Skeletal muscle cell (primary cell): ENCODE data around the gene SP6.
A peak's percentile ranks its signal among the peaks of the same experiment; 100 is the strongest.

Source experiments
- DNase-seq: peaks from one replicate; pipeline ENCODE4 v3.0.0-alpha.2; 2010; ENCODE audit warnings: low read depth
- H3K4me3 ChIP-seq: 2 replicates; pipeline ENCODE4 v1.5.1; 2011; ENCODE audit warnings: low read depth, mild to moderate bottlenecking, control low read depth, low read length, moderate library complexity

The SP6 gene

DNA sequence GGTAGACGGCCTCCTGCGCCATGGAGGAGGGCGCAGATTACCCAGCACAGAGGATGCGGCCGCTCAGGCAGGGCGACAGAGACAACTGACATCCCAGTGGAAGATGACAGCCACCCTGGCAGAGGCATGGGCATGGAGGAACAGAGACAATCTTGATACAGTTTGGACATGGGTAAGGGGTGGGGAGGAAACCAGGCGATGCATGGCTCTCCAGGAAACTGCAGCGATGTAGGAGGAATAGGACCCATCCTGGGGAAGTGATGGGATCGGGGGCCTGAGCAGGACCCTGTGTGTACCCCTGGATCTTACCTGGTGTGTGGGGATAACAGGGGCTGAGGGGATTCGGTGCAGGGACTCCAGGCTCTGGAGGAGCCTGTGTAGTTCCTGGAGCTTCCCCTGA, 34.0 kb downstream of the SP6 start:
- DNase-seq, result no peak
- H3K4me3 ChIP-seq, result no peak overlapping the region

DNA sequence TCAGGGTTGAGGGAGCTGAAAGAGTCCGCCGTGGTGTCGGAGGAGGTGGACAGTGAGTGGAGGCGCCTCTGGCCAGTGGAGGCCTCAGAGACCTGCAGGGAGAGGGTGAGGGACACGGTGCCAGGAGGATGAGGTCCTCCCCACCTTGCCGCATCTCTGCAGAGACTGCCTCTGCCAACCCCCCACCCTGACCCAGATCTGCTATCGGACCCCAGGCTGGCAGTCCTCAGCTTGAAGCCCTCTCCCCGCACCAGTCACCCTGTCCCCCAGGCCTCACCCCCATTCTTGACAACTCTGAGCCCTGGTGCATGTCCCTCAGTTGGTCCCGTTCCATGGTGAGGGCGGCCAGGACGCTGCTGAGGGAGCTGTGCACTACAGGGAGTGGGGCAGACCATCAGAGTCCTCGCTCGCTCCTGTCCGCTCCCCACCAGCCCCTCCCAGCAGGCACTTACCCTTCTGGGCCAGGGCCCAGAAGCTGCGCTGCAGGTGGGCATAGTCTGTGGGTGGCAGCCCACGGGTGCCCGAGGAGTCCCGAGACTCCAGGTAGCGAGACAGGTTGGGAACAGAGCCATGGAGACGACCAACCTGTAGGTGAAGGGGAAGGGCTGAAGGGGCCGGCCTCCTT, 34.7 kb downstream of the SP6 start:
- H3K4me3 ChIP-seq, result no peak overlapping the region
- no peak for DNase-seq

DNA sequence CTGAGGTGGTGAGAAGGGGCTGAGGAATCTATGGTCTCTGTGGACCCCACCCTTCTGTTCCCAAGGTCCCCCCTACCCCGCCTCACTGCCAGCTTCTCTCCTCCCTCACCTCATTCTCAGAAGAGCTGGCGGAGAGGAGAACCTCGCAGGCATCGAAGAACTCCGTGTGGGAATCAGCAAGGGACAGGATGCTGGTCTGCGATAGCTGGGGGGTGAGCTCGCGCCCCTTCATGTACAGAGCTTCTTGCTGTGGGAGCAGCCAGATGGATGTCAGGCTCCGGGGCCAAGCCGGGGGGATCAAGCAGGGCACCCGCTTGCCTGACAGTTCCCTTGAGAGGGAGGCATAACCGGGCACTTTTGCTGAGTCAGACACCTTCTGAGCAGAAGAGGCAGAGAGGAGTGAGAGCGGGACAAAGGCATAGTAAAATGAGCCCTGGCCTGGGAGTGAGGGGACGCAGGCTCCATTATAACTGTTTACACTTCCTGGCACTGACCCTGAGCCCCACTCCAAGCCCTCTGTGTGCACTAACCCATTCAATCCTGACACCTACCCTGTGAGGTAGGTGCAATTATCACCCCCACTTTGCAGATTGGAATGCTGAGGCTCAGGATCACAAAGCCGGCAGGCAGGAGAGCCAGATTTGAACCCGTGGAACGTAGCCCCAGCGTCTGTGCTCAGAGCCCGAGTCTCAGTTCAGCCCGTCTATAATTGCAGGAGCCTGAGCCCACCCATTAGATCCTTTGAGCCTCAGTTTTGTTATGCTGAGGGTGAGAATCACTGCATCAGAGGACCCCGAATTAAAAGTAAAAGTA, 35.7 kb downstream of the SP6 start:
- H3K4me3 ChIP-seq, result no peak overlapping the region
- DNase-seq, result no peak

- DNase-seq, result no peak
- H3K4me3 ChIP-seq, result no peak overlapping the region
These were observed 37.4 kb downstream of the SP6 start for GRCh38 chr17:47813512-47814031.

DNA sequence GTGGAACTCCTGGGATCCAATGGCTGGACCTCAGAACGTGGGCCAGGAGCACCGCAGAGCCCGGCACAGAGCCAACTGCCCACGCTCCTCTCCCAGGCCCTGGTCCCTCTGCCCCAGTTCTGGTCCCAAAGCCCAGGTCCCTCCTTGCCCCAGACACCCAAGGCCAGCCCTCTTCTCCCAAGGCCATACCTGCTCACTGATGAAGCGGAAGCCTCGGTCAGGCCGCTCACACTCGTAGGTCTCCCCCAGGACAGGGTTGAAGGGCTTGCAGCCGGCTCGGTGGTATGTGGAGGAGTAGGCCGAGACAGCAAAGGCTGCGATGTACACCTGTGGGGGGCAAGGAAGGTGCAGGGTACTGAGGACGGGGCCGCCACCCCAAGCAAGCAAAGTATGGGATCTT, 37.9 kb downstream of the SP6 start:
- no peak overlapping the region for H3K4me3 ChIP-seq
- no peak for DNase-seq

DNA sequence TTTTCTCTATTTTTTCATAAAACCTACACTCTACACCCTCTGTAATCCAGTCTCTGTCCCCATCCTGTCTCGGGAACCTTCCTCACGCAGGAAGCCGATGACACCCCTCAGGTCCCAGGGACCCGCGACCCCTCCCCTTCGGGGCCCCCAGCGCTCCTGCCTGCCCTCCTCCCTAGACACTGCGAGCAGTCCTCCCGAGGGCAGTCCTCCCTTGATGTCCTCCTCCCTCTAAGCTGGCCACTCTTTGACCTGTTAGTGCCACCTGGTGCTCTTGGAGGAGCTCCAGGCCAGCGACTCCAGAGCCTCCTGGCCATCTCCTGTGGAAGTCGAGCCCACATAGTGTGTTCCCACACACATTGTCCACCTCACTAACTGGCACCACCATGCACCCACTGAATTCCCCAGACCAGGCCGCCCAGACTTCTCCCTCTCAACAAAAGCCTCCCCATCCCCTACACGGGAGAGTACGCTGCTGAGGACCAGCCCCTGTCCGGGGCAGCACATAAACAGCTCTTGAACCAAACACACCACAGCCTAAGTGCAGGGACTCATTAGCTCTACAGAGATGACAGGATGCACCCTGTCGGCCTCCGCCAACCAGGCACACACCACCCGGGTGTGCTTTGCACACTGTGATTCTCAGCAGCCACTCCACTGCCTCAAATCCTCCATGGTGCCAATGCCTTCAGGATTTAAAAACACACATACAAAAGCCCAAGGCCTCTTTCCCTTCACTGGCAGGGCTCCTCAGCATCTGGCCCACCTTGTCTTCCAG, 38.6 kb downstream of the SP6 start:
- no peak overlapping the region for H3K4me3 ChIP-seq
- no peak for DNase-seq

DNA sequence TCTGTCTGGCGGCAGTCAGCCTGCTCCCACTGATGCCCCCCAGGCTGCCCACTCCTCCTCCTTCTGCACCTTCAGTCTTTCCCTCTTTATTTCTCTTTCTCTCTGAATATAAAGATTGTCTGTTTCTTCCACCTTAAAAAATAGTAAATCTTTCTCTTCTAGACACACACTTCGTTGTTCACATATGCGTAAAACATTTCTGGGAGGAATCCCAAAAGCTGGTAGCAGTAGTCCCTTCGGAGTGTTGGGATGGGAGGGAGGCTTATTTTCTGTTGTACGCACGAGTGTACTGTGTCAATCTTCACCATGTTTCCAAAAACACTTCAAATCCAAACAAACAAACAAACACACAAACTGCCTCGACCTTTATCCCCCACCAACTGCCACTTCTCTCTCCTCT, 39.3 kb downstream of the SP6 start:
- no peak overlapping the region for H3K4me3 ChIP-seq
- no peak for DNase-seq

GRCh38 chr17:47810901-47811635, 39.9 kb downstream of the SP6 start:
- DNase-seq, result no peak
- no peak overlapping the region for H3K4me3 ChIP-seq

DNA sequence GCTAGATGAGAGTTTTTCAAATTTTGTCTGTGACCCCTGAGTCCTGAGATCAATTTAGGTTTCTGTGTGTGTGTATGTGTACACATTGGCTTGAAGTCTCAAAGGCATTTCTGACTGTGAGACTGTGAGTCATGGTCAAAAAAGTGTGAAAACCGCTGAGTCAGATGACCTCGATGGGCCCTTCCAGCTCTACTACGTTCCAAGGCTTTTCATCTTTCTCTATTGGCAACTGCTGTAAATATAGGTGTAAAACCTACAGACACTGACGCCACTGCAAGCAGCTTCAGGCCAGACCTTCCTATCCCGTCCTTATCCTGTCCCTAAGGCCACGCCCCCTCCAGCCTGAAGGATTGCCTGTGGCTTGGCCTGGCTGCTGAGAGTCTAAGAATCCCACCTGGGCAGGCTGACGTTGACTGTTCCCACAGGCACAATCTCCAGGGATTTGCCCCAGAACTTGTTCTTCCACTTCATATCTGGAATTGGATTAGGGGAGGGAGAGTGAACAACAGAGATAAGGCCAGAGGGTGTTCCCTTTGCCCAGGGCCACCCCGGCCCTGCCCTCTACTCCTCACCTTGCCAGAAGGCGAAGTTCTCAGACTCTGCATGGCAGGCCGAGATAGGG, 40.7 kb downstream of the SP6 start:
- no peak overlapping the region for H3K4me3 ChIP-seq
- DNase-seq, result peak; percentile 73

GRCh38 chr17:47808830-47809480, 42.0 kb downstream of the SP6 start:
- no peak overlapping the region for H3K4me3 ChIP-seq
- DNase-seq, result no peak

GRCh38 chr17:47808036-47808829, 42.7 kb downstream of the SP6 start:
- DNase-seq, result no peak
- H3K4me3 ChIP-seq, result no peak overlapping the region

DNA sequence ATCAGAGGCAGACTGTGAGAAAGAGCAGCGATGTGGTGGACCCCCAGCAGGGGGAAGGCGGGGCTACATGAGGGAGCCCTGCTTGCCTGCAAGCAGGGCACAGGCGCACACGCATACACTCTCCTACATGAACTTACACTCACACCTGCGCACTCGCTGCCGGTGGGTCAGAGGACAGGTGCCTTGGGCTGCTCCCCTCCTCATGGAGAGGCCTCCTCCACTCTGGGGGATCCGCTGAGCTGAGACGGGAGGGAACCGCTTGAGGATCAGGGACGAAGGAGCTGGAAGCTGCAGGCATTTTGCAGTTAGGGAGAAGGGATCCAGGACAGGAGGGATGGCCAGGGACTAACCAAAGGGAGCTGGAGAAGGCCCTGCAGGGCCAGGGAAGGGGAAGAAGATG, 43.5 kb downstream of the SP6 start:
- H3K4me3 ChIP-seq, result no peak overlapping the region
- DNase-seq, result no peak

DNA sequence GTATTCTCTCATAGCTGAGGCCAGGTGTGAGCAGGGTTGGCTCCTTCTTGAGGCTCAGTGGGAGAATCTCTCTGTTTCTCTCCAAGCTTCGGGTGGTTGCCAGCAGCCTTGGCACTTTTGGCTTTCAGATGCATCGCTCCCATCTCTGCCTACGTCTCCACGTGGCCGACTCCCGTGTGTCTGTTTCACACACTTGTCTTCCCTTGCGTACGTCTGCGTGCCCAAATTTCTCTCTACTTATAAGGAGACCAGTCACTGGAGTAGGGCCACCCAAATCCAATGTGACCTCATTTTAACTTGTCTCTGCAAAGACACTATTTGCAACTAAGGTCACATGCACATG, 44.1 kb downstream of the SP6 start:
- H3K4me3 ChIP-seq, result no peak overlapping the region
- DNase-seq, result no peak

DNA sequence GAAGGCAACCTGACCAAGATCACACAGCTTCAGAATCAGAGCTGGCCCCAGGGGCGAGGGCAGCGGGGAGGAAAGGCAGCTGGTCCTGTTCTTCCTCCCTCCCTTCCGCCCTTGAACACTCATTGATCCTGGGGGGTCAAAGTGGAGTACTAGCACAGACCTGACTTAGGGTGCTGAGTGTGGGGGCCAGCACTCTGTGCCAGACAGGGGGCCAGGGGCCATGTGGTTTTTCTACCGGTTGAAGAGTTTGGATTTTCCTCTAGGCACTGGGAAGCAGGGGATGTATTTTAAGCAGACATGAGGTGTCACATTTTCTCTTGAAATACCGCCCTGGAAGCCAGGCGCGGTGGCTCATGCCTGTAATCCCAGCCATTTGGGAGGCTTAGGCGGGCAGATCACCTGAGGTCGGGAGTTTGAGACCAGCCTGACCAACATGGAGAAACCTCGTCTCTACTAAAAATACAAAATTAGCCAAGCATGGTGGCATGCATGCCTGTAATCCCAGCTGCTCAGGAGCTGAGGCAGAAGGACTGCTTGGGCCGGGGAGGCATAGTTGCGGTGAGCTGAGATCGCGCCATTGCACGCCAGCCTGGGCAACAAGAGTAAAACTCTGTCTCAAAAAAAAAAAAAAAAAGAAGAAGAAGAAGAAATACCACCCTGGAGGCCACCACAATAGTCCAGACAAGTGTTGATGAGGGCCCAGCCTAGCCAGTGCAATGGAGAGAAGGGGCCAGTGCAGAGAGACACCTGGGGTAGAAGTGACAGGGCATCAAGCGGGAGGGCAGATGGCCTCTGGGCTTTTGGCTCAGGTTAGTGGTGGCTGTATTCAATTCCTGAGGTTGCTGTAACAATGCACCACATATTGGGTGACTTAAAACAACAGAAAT, 44.7 kb downstream of the SP6 start:
- H3K4me3 ChIP-seq, result no peak overlapping the region
- DNase-seq, result no peak

DNA sequence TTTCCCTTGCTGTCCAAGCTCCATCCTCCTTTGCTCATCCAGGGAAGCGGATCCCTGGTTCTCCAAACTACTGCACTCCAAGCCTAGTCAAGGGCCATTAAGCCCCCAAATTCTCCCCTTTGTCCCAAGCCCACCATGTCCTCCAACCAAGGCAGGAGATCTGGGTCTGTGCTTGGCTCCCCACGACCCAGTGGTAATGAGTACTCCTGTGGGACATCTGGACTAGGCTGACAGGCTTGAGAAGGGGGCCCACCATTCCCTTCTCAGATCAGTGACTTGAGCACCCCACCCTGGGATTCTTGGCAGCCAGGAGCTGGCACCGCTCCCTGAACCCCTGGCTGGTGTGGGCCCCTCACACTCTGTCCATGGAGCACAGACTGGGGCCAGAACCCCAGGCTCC, 46.5 kb downstream of the SP6 start:
- H3K4me3 ChIP-seq, result no peak overlapping the region
- DNase-seq, result no peak

DNA sequence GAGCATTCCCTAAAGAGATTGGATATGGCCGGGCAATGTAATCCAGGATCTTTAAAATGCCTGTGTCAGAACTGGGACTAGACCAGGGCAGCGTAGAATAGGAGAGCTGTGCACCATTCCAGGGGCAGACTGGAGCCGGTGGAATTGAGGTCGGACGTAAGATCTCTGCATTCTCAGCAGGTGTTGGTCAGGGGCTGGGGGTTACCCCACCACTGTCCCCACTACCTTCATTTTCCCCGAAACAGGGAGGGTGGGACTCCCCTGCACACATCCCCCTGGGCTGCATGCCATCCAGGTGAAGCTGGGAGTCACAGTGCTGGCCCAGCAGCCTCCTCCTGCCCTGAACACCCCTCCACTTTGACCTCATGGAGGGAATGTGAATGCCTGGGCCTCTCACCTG, 47.2 kb downstream of the SP6 start:
- H3K4me3 ChIP-seq, result no peak overlapping the region
- DNase-seq, result no peak

DNA sequence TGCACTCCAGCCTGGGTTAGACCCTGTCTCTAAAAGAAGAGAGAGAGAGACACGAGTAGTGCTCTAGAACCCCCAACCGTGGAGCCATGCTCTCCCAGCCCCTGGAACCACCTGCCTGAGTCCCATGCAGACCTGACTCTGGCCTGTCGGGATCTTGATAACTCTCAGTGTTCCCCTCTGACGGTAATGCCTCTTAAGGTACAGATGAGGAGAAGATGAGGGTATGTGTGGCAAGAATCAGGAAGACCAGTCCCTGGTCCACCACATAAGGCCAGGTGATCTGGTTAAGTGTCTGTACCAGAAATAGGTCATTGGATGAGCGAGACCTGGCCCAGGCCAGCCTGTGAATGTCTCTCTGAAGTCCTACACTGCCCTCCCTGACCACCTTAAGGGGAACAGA, 47.8 kb downstream of the SP6 start:
- H3K4me3 ChIP-seq, result no peak overlapping the region
- no peak for DNase-seq
